NOMO-1 (cell line): ENCODE measurements around the gene CCL3.

Experiments used
- DNase-seq, 2 experiments: peaks; one replicate each; lab custom pipeline; 2025; ENCODE audit not compliant: unreplicated experiment in 2 of 2; lab: John Stamatoyannopoulos, UW

The CCL3 gene

GRCh38 chr17:36055921-36056520 is 33.9 kb downstream of the CCL3 start:
- DNase-seq = no peak

GRCh38 chr17:36055171-36055570 is 34.8 kb downstream of the CCL3 start:
- no peak for DNase-seq

- no peak for DNase-seq
Observed at GRCh38 chr17:36049643-36050042, 40.3 kb downstream of the CCL3 start.

GRCh38 chr17:36048066-36048465 is 41.9 kb downstream of the CCL3 start:
- no peak for DNase-seq
